Breast epithelium (tissue), 4 donors: ENCODE measurements around the gene CD72. TPM values are rescaled to one million over a fixed set of nuclear protein-coding genes. Genes with fewer than 3 reads are reported as not detected.

ENCODE experiments used
- DNase-seq, 2 donors: peaks; one replicate each; pipeline ENCODE4 v3.0.0-alpha.2; 2019; ENCODE audit warnings: low spot score in 2 of 2
- H3K27ac ChIP-seq, 2 donors: fragments of 200-600 bp; sonication (generic) in 1 of 2; one replicate each; pipeline ENCODE4 v1.5.1; 2016 to 2019; ENCODE audit warnings: mild to moderate bottlenecking in 1 of 2
- H3K27me3 ChIP-seq, 2 donors: fragments of 200-600 bp; sonication (generic) in 1 of 2; one replicate each; pipeline versions ENCODE4 v1.5.1 to v1.6.0; 2017 to 2019; ENCODE audit warnings: control low read depth in 1 of 2, mild to moderate bottlenecking in 1 of 2
- H3K36me3 ChIP-seq: fragments of 200-600 bp; one replicate; pipeline ENCODE4 v1.5.1; 2019
- H3K4me1 ChIP-seq, 2 donors: fragments of 200-600 bp; sonication (generic); one replicate each; pipeline ENCODE4 v1.5.1; 2016 to 2019; ENCODE audit warnings: control low read depth in 1 of 2
- H3K4me3 ChIP-seq, 3 donors: fragments of 200-600 bp; sonication (generic); 1 replicate in 2 of 3; 2 replicates in 1 of 3; pipeline ENCODE4 v1.5.1; 2016 to 2019; ENCODE audit warnings: mild to moderate bottlenecking in 3 of 3, moderate library complexity in 2 of 3
- H3K9me3 ChIP-seq, 2 donors: fragments of 200-600 bp; sonication (generic) in 1 of 2; one replicate each; pipeline ENCODE4 v1.5.1; 2016 to 2019; ENCODE audit warnings: control low read depth in 1 of 2
- POLR2A ChIP-seq: fragments of 450-650 bp; IDR thresholded peaks from one replicate; pipeline ENCODE4 v1.6.1; 2016; ENCODE audit warnings: antibody characterized with exemption, mild to moderate bottlenecking, moderate library complexity
- POLR2AphosphoS5 ChIP-seq, 3 donors: sonication (generic); formaldehyde crosslinking; IDR thresholded peaks; one replicate each; pipeline ENCODE4 v1.6.1; 2017; ENCODE audit warnings: antibody characterized with exemption in 3 of 3
- intact Hi-C: fragments of 100-400 bp; cut with DNase I; formaldehyde crosslinking; loops from one replicate; pipeline ENCODE4 v1.15.1; 2023; ENCODE audit warnings: low total_unique reads
- total RNA-seq, 3 donors: library from RNA; depleted of rRNA; stranded (reverse); fragments of >200 nt; gene quantifications; one replicate each; pipeline ENCODE4 v1.1.0, GENCODE V29; 2016
- TF ChIP-seq, protein P1 (sequence below), 3 donors: fragments of 450-650 bp; IDR thresholded peaks; one replicate each; pipeline ENCODE4 v1.5.1; 2016 to 2017; ENCODE audit warnings: antibody characterized with exemption in 3 of 3, mild to moderate bottlenecking in 3 of 3, moderate library complexity in 3 of 3

The CD72 gene
- total RNA-seq, 3 donors from 2014 or later, result 3.6 to 6.4 (median 5.1) TPM

- TF ChIP-seq POLR2A (no peak), POLR2AphosphoS5 (IDR thresholded peaks at IDR 0.05) (peak in 1 of 3 donors; percentile 18)
- TF ChIP-seq, protein P1, sequence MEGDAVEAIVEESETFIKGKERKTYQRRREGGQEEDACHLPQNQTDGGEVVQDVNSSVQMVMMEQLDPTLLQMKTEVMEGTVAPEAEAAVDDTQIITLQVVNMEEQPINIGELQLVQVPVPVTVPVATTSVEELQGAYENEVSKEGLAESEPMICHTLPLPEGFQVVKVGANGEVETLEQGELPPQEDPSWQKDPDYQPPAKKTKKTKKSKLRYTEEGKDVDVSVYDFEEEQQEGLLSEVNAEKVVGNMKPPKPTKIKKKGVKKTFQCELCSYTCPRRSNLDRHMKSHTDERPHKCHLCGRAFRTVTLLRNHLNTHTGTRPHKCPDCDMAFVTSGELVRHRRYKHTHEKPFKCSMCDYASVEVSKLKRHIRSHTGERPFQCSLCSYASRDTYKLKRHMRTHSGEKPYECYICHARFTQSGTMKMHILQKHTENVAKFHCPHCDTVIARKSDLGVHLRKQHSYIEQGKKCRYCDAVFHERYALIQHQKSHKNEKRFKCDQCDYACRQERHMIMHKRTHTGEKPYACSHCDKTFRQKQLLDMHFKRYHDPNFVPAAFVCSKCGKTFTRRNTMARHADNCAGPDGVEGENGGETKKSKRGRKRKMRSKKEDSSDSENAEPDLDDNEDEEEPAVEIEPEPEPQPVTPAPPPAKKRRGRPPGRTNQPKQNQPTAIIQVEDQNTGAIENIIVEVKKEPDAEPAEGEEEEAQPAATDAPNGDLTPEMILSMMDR (IDR thresholded peaks at IDR 0.05), result no peak
- Histone ChIP-seq H3K36me3 (no peaks in the 10 kb centered on the region), H3K27me3 (no peaks in the 10 kb centered on the region), H3K27ac (peak within 1 kb of the TSS; percentile 39 to 71), H3K9me3 (no peaks in the 10 kb centered on the region), H3K4me3 (peak within 1 kb of the TSS; percentile 47 to 69 (median 69)), H3K4me1 (no peaks in the 10 kb centered on the region)
- peak; percentile 53 to 77 for DNase-seq
- intact Hi-C loops, result no loop called here
Observed at GRCh38 chr9:35664531-35665470, 46.6 kb upstream of the CD72 start, which contains the start of gene ARHGEF39. TSS of gene ARHGEF39 (minus strand) at chr9:35665195. CDS start at chr9:35665169, 26 bp downstream.

DNA sequence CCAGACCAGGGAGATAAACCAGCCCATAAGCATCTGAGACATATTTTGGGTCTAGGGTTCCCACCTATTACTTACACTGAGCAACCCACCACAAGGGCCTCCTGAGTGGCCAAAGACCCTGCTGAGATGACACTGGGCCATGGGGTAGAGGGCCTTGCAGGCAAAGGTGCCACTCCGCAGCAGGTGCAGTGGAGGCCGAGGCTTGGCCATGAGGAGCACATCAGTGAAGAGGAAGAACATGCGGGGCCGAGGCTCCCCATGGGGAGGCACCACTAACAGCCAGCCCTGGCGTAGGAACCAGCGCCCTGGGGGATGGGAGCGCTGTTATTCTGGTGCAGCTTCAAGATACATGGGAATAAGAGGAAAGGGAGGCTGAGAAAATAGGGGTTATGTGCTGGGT, 44.2 kb upstream of the CD72 start:
- Histone ChIP-seq H3K27me3 (no peaks in the 10 kb centered on the region), H3K27ac (peak overlapping the region; percentile 62 to 84), H3K36me3 (no peaks in the 10 kb centered on the region), H3K4me3 (no peak overlapping the region), H3K9me3 (no peaks in the 10 kb centered on the region), H3K4me1 (no peaks in the 10 kb centered on the region)
- DNase-seq, result no peak
- no peak for TF ChIP-seq POLR2A
- TF ChIP-seq POLR2AphosphoS5 (IDR thresholded peaks at IDR 0.05), result no peak
- TF ChIP-seq, protein P1 (IDR thresholded peaks at IDR 0.05), result no peak
- intact Hi-C loops, result no loop called here

DNA sequence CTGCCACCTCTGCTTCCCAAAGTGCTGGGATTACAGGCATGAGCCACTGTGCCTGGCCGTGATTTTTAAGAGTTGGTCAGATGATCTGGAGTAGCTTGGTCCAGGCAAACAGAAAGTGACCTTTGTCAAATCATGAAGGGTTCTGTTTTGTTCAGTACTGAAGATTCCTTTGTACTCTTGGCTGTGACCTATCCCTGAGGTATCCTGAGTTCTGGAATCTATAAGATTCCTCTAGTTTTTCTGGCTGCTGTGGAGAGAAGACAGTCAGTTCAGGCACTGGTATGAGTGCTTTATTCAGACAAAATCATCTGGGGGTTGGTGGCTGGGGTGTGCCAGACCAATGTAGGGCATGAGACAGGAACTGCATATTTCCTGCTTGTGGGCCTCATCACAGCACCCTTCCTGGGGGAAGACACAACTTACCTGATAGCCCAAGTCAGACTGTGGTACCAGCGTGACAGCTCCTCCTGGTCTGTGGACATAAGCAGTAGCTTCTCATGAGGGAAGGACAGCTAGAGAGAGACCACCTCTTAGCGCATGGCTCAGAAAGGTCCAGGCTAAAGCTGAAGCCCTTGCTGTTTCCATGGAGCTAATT, 43.6 kb upstream of the CD72 start:
- H3K27me3 ChIP-seq, result no peaks in the 10 kb centered on the region
- no peak for DNase-seq
- no peaks in the 10 kb centered on the region for H3K9me3 ChIP-seq
- H3K36me3 ChIP-seq, result no peaks in the 10 kb centered on the region
- no peak overlapping the region for H3K4me3 ChIP-seq
- no peak for TF ChIP-seq POLR2AphosphoS5 (IDR thresholded peaks at IDR 0.05)
- TF ChIP-seq, protein P1 (IDR thresholded peaks at IDR 0.05), result no peak
- no peak for TF ChIP-seq POLR2A
- intact Hi-C loops, result no loop called here
- no peaks in the 10 kb centered on the region for H3K4me1 ChIP-seq
- H3K27ac ChIP-seq, result peak overlapping the region; percentile 62 to 84

DNA sequence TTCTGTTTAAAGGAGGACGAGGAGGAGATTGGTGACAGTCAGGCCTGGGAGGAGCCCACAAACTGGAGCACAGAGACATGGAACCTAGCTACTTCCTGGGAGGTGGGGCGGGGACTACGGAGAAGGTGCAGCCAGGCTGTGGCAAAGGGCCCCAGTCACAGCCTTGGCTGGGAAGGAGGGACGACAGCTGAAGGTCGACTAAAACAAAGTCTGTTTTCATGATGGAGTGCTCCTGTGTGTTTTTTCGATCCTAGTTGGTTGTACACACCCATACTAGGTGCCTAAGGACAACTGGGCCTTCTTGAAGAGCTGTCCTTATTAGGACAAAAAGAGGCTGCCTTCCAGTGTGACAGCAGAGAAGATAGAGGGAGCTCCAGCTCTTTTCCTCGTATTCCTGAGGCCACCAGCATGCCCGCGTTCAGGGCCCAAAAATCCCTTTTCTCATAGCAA, 42.8 kb upstream of the CD72 start:
- peak overlapping the region; percentile 81 to 84 for H3K27ac ChIP-seq
- intact Hi-C loops, result no loop called here

More for the DNA sequence above, 42.8 kb upstream of the CD72 start:
- H3K27me3 ChIP-seq, result no peaks in the 10 kb centered on the region
- no peaks in the 10 kb centered on the region for H3K4me1 ChIP-seq
- H3K9me3 ChIP-seq, result no peaks in the 10 kb centered on the region
- DNase-seq, result peak in 1 of 2 donors; percentile 57
- TF ChIP-seq POLR2AphosphoS5 (IDR thresholded peaks at IDR 0.05), result peak in 1 of 3 donors; percentile 9
- TF ChIP-seq, protein P1 (IDR thresholded peaks at IDR 0.05), result no peak
- no peak overlapping the region for H3K4me3 ChIP-seq
- H3K36me3 ChIP-seq, result no peaks in the 10 kb centered on the region
